ENCODE measurements around the gene POU2F2. TPM values are rescaled to one million over a fixed set of nuclear protein-coding genes. Genes with fewer than 3 reads are reported as not detected.
"Not testable (repeated sequence)": the region's sequence is repeated elsewhere in the genome, so short reads cannot be mapped to it uniquely, and the experiment has no call there.

The POU2F2 gene
- total and polyA plus RNA-seq, 7 donors = 0.14 to 0.86 (median 0.43) TPM

GRCh38 chr19:42042455-42043170 is 89.6 kb downstream of the POU2F2 start:
- H3K36me3 ChIP-seq (ENCODE audit: insufficient read depth in 1 of 2, low read depth in 1 of 2) = no peaks in the 10 kb centered on the region

GRCh38 chr19:42040491-42040890 is 91.8 kb downstream of the POU2F2 start:
- DNase-seq; H3K27me3 ChIP-seq (ENCODE audit: insufficient read depth in 3 of 3, low read length in 2 of 3); H3K4me3 ChIP-seq; H3K27ac ChIP-seq; ATAC-seq; intact Hi-C loops (cut with DNase I); H3K36me3 ChIP-seq (ENCODE audit: insufficient read depth in 1 of 2, low read depth in 1 of 2); H3K9me3 ChIP-seq; H3K4me1 ChIP-seq: not testable (repeated sequence)
- WGBS, 3 donors = 91 to 94% (median 92%) methylated on average over 9 of the region's 9 CpGs

More at GRCh38 chr19:42042455-42043170, 89.6 kb downstream of the POU2F2 start:
- ATAC-seq (no peak), DNase-seq (peak in 1 of 2 donors; percentile 8)
- Histone ChIP-seq H3K4me3 (no peak overlapping the region), H3K9me3 (no peaks in the 10 kb centered on the region), H3K4me1 (peaks cover 6% of the 10 kb centered on the region), H3K27me3 (ENCODE audit: insufficient read depth in 3 of 3, low read length in 2 of 3) (peaks cover 0 to 4% (median 0%) of the 10 kb centered on the region in 3 donors), H3K27ac (no peak overlapping the region)
- 86 to 90% (median 87%) methylated on average over 30 of the region's 30 CpGs for WGBS, 3 donors
- intact Hi-C loops (cut with DNase I) = no loop called here
- no peak for TF ChIP-seq CTCF (IDR thresholded peaks at IDR 0.05)

- Histone ChIP-seq H3K27ac (no peak overlapping the region), H3K4me1 (peaks cover 9% of the 10 kb centered on the region), H3K4me3 (no peak overlapping the region), H3K9me3 (no peaks in the 10 kb centered on the region), H3K36me3 (ENCODE audit: insufficient read depth in 1 of 2, low read depth in 1 of 2) (no peaks in the 10 kb centered on the region), H3K27me3 (ENCODE audit: insufficient read depth in 3 of 3, low read length in 2 of 3) (peaks cover 0 to 3% (median 0%) of the 10 kb centered on the region in 3 donors)
- ATAC-seq (no peak), DNase-seq (no peak)
- no peak for TF ChIP-seq CTCF (IDR thresholded peaks at IDR 0.05)
- intact Hi-C loops (cut with DNase I) = no loop called here
Observed at GRCh38 chr19:42040031-42040430, 92.2 kb downstream of the POU2F2 start.

- peak overlapping the region; percentile 79 for H3K27ac ChIP-seq
- H3K36me3 ChIP-seq (ENCODE audit: insufficient read depth in 1 of 2, low read depth in 1 of 2) = no peaks in the 10 kb centered on the region
- H3K27me3 ChIP-seq (ENCODE audit: insufficient read depth in 3 of 3, low read length in 2 of 3) = peaks cover 0 to 2% (median 0%) of the 10 kb centered on the region in 3 donors
- TF ChIP-seq CTCF (IDR thresholded peaks at IDR 0.05) = no peak
- WGBS, 3 donors = 20 to 37% (median 30%) methylated on average over 6 of the region's 6 CpGs
- intact Hi-C loops (cut with DNase I) = loop anchor here in 1 of 2 donors (5.0 kb wide), 1 partner anchor 41 kb away; no protein-coding TSS in a partner anchor
- peak; percentile 35 to 99 (median 92) for ATAC-seq
- DNase-seq = no peak
- H3K4me1 ChIP-seq = peaks cover 9% of the 10 kb centered on the region
- no peaks in the 10 kb centered on the region for H3K9me3 ChIP-seq
- H3K4me3 ChIP-seq = no peak overlapping the region
Observed at GRCh38 chr19:42038666-42039065, 93.6 kb downstream of the POU2F2 start.

GRCh38 chr19:42037649-42038048 is 94.6 kb downstream of the POU2F2 start:
- Histone ChIP-seq H3K4me3 (no peak overlapping the region), H3K36me3 (ENCODE audit: insufficient read depth in 1 of 2, low read depth in 1 of 2) (no peaks in the 10 kb centered on the region), H3K4me1 (peaks cover 9% of the 10 kb centered on the region), H3K27ac (peak overlapping the region; percentile 79), H3K9me3 (no peaks in the 10 kb centered on the region), H3K27me3 (ENCODE audit: insufficient read depth in 3 of 3, low read length in 2 of 3) (peaks cover 0 to 2% (median 0%) of the 10 kb centered on the region in 3 donors)
- ATAC-seq = no peak
- TF ChIP-seq CTCF (IDR thresholded peaks at IDR 0.05) = no peak
- DNase-seq = no peak
- WGBS, 3 donors = 64 to 82% (median 80%) methylated on average over 5 of the region's 5 CpGs
- intact Hi-C loops (cut with DNase I) = loop anchor here in 1 of 2 donors (5.0 kb wide), 1 partner anchor 40 kb away; no protein-coding TSS in a partner anchor

Other genes with a start within 250 kb of the POU2F2 start
- gene ARHGEF1, start 249.3 kb downstream of the POU2F2 start, total RNA-seq = 10 to 100 TPM; 15.8 to 22.2 (median 21.3) TPM
- gene ARHGEF1, start 249.3 kb downstream of the POU2F2 start, polyA plus RNA-seq = 10 to 100 TPM; 20.4 to 28.0 (median 20.7) TPM
- gene ERFL, start 204.0 kb downstream of the POU2F2 start, total RNA-seq = not detected
- under 1 TPM in 1 of 3 donors, not detected in 2; 0.03 TPM for gene ERFL, start 204.0 kb downstream of the POU2F2 start, polyA plus RNA-seq
- gene RABAC1, start 173.1 kb downstream of the POU2F2 start, total RNA-seq = 10 to 100 TPM; 48.9 to 65.3 (median 55.9) TPM
- gene RABAC1, start 173.1 kb downstream of the POU2F2 start, polyA plus RNA-seq = 100 to 1,000 TPM in 2 of 3 donors, 10 to 100 TPM in 1; 97.6 to 131 (median 102) TPM
- gene ATP1A3, start 138.2 kb downstream of the POU2F2 start, total RNA-seq = under 1 TPM in 2 of 4 donors, not detected in 2; 0.15 to 0.24 TPM
- gene ATP1A3, start 138.2 kb downstream of the POU2F2 start, polyA plus RNA-seq = under 1 TPM in 2 of 3 donors, not detected in 1; 0.12 to 0.17 TPM
- under 1 TPM; 0.42 to 0.88 (median 0.54) TPM for gene GRIK5, start 62.2 kb downstream of the POU2F2 start, total RNA-seq
- under 1 TPM; 0.26 to 0.45 (median 0.29) TPM for gene GRIK5, start 62.2 kb downstream of the POU2F2 start, polyA plus RNA-seq
- 10 to 100 TPM in 2 of 4 donors, 1 to 10 TPM in 2; 8.7 to 11.2 (median 9.8) TPM for gene ZNF574, start 56.3 kb downstream of the POU2F2 start, total RNA-seq
- 1 to 10 TPM; 6.4 to 8.4 (median 6.9) TPM for gene ZNF574, start 56.3 kb downstream of the POU2F2 start, polyA plus RNA-seq
- 10 to 100 TPM in 3 of 4 donors, 1 to 10 TPM in 1; 8.8 to 22.5 (median 11.6) TPM for gene DEDD2, start 85.2 kb upstream of the POU2F2 start, total RNA-seq
- 10 to 100 TPM; 11.6 to 26.1 (median 20.5) TPM for gene DEDD2, start 85.2 kb upstream of the POU2F2 start, polyA plus RNA-seq
- 1 to 10 TPM; 4.2 to 7.9 (median 6.0) TPM for gene ZNF526, start 87.9 kb upstream of the POU2F2 start, total RNA-seq
- 1 to 10 TPM; 3.4 to 7.4 (median 5.0) TPM for gene ZNF526, start 87.9 kb upstream of the POU2F2 start, polyA plus RNA-seq
- 10 to 100 TPM; 48.7 to 64.8 (median 58.1) TPM for gene GSK3A, start 110.2 kb upstream of the POU2F2 start, total RNA-seq
- gene GSK3A, start 110.2 kb upstream of the POU2F2 start, polyA plus RNA-seq = 100 to 1,000 TPM in 1 of 3 donors, 10 to 100 TPM in 2; 70.1 to 117 (median 81.1) TPM
- 10 to 100 TPM; 10.0 to 13.5 (median 11.8) TPM for gene ERF, start 122.7 kb upstream of the POU2F2 start, total RNA-seq
- 10 to 100 TPM in 2 of 3 donors, 1 to 10 TPM in 1; 7.1 to 11.7 (median 11.4) TPM for gene ERF, start 122.7 kb upstream of the POU2F2 start, polyA plus RNA-seq
- gene CIC, start 136.8 kb upstream of the POU2F2 start, total RNA-seq = 10 to 100 TPM; 28.8 to 55.0 (median 44.2) TPM
- 10 to 100 TPM; 17.1 to 39.3 (median 18.1) TPM for gene CIC, start 136.8 kb upstream of the POU2F2 start, polyA plus RNA-seq
- under 1 TPM in 2 of 4 donors, not detected in 2; 0.19 to 0.51 TPM for gene PRR19, start 169.7 kb upstream of the POU2F2 start, total RNA-seq
- gene PRR19, start 169.7 kb upstream of the POU2F2 start, polyA plus RNA-seq = under 1 TPM; 0.17 to 0.73 (median 0.60) TPM
- gene PAFAH1B3, start 170.2 kb upstream of the POU2F2 start, total RNA-seq = 1 to 10 TPM; 4.0 to 7.4 (median 6.4) TPM
- 10 to 100 TPM; 12.8 to 17.1 (median 14.8) TPM for gene PAFAH1B3, start 170.2 kb upstream of the POU2F2 start, polyA plus RNA-seq
- gene TMEM145, start 180.9 kb upstream of the POU2F2 start, total RNA-seq = 1 to 10 TPM in 1 of 4 donors, under 1 TPM in 2, not detected in 1; 0.50 to 1.1 (median 0.52) TPM
- 1 to 10 TPM in 1 of 3 donors, under 1 TPM in 2; 0.21 to 2.5 (median 0.57) TPM for gene TMEM145, start 180.9 kb upstream of the POU2F2 start, polyA plus RNA-seq
- gene MEGF8, start 193.2 kb upstream of the POU2F2 start, total RNA-seq = 10 to 100 TPM in 3 of 4 donors, 1 to 10 TPM in 1; 7.9 to 21.1 (median 16.8) TPM
- 1 to 10 TPM; 3.3 to 8.1 (median 4.3) TPM for gene MEGF8, start 193.2 kb upstream of the POU2F2 start, polyA plus RNA-seq

Data from psoas muscle (tissue), 8 donors.